ENCODE results near the gene ELL. TPM values are rescaled to one million over a fixed set of nuclear protein-coding genes. Genes with fewer than 3 reads are reported as not detected.

The ELL gene
- total RNA-seq, 1 donor from 2014 or later: 16.0 TPM

- peaks cover 30% of the 10 kb centered on the region for H3K4me1 ChIP-seq (ENCODE audit: insufficient read depth, low read length)
- H4K20me1 ChIP-seq (ENCODE audit: insufficient read depth, low read length): peaks cover 57% of the 10 kb centered on the region
- Mint-ChIP-seq H3K27ac (ENCODE audit: unreplicated experiment) (peak overlapping the region; percentile 18), H3K27me3 (ENCODE audit: low read depth, unreplicated experiment) (no peaks in the 10 kb centered on the region), H3K36me3 (ENCODE audit: low read depth, unreplicated experiment) (peaks cover 10% of the 10 kb centered on the region), H3K4me3 (ENCODE audit: unreplicated experiment) (no peak overlapping the region), H3K9me3 (ENCODE audit: unreplicated experiment) (no peaks in the 10 kb centered on the region), H3K4me1 (ENCODE audit: low read depth, unreplicated experiment) (peaks cover 23% of the 10 kb centered on the region)
- no peaks in the 10 kb centered on the region for H3K36me3 ChIP-seq (ENCODE audit: insufficient read depth, low read length)
- no peaks in the 10 kb centered on the region for H3K79me2 ChIP-seq (ENCODE audit: insufficient read depth, low read length)
- no peaks in the 10 kb centered on the region for H3K27me3 ChIP-seq (ENCODE audit: insufficient read depth, low read length)
- no peak overlapping the region for H3K27ac ChIP-seq (ENCODE audit: low read depth, low read length)
- H3K4me3 ChIP-seq (ENCODE audit: insufficient read depth, low read depth, low read length): no peak overlapping the region
- FAIRE-seq (no peak), DNase-seq (ENCODE audit: low read depth) (no peak)
- H2AFZ ChIP-seq (ENCODE audit: low read depth, low read length): no peak overlapping the region
- H3K9ac ChIP-seq (ENCODE audit: low read length): no peak overlapping the region
- H3K4me2 ChIP-seq (ENCODE audit: low read length): no peak overlapping the region
- no peaks in the 10 kb centered on the region for H3K9me3 ChIP-seq (ENCODE audit: insufficient read depth, low read depth, low read length)
- TF ChIP-seq CTCF (IDR thresholded peaks at IDR 0.05; ENCODE audit: insufficient read depth, low read depth, low read length) (no peak), EZH2 (IDR thresholded peaks at IDR 0.05; ENCODE audit: insufficient read depth, low read length) (no peak)
Observed at GRCh38 chr19:18440936-18441803, 80.7 kb downstream of the ELL start.

GRCh38 chr19:18440415-18440877 is 81.4 kb downstream of the ELL start:
- FAIRE-seq: no peak
- DNase-seq (ENCODE audit: low read depth): no peak
- Histone ChIP-seq H3K36me3 (ENCODE audit: insufficient read depth, low read length) (no peaks in the 10 kb centered on the region), H3K4me2 (ENCODE audit: low read length) (no peak overlapping the region), H2AFZ (ENCODE audit: low read depth, low read length) (no peak overlapping the region), H4K20me1 (ENCODE audit: insufficient read depth, low read length) (peaks cover 56% of the 10 kb centered on the region), H3K79me2 (ENCODE audit: insufficient read depth, low read length) (no peaks in the 10 kb centered on the region), H3K9ac (ENCODE audit: low read length) (no peak overlapping the region), H3K4me3 (ENCODE audit: insufficient read depth, low read depth, low read length) (no peak overlapping the region), H3K27ac (ENCODE audit: low read depth, low read length) (no peak overlapping the region), H3K4me1 (ENCODE audit: insufficient read depth, low read length) (peaks cover 30% of the 10 kb centered on the region), H3K27me3 (ENCODE audit: insufficient read depth, low read length) (no peaks in the 10 kb centered on the region), H3K9me3 (ENCODE audit: insufficient read depth, low read depth, low read length) (no peaks in the 10 kb centered on the region)
- H3K4me3 Mint-ChIP-seq (ENCODE audit: unreplicated experiment): peak overlapping the region; percentile 54
- no peaks in the 10 kb centered on the region for H3K27me3 Mint-ChIP-seq (ENCODE audit: low read depth, unreplicated experiment)
- no peaks in the 10 kb centered on the region for H3K9me3 Mint-ChIP-seq (ENCODE audit: unreplicated experiment)
- peaks cover 23% of the 10 kb centered on the region for H3K4me1 Mint-ChIP-seq (ENCODE audit: low read depth, unreplicated experiment)
- no peak overlapping the region for H3K27ac Mint-ChIP-seq (ENCODE audit: unreplicated experiment)
- TF ChIP-seq CTCF (IDR thresholded peaks at IDR 0.05; ENCODE audit: insufficient read depth, low read depth, low read length) (no peak), EZH2 (IDR thresholded peaks at IDR 0.05; ENCODE audit: insufficient read depth, low read length) (no peak)
- peaks cover 11% of the 10 kb centered on the region for H3K36me3 Mint-ChIP-seq (ENCODE audit: low read depth, unreplicated experiment)

GRCh38 chr19:18439910-18440237 is 82.0 kb downstream of the ELL start:
- no peak overlapping the region for H3K4me2 ChIP-seq (ENCODE audit: low read length)
- Mint-ChIP-seq H3K36me3 (ENCODE audit: low read depth, unreplicated experiment) (peaks cover 11% of the 10 kb centered on the region), H3K27me3 (ENCODE audit: low read depth, unreplicated experiment) (no peaks in the 10 kb centered on the region), H3K9me3 (ENCODE audit: unreplicated experiment) (no peaks in the 10 kb centered on the region), H3K4me1 (ENCODE audit: low read depth, unreplicated experiment) (peaks cover 23% of the 10 kb centered on the region), H3K27ac (ENCODE audit: unreplicated experiment) (peak overlapping the region; percentile 84), H3K4me3 (ENCODE audit: unreplicated experiment) (peak overlapping the region; percentile 70)
- no peak for FAIRE-seq
- no peaks in the 10 kb centered on the region for H3K27me3 ChIP-seq (ENCODE audit: insufficient read depth, low read length)
- no peak overlapping the region for H2AFZ ChIP-seq (ENCODE audit: low read depth, low read length)
- no peak overlapping the region for H3K9ac ChIP-seq (ENCODE audit: low read length)
- no peak overlapping the region for H3K27ac ChIP-seq (ENCODE audit: low read depth, low read length)
- no peaks in the 10 kb centered on the region for H3K36me3 ChIP-seq (ENCODE audit: insufficient read depth, low read length)
- no peaks in the 10 kb centered on the region for H3K9me3 ChIP-seq (ENCODE audit: insufficient read depth, low read depth, low read length)
- no peak overlapping the region for H3K4me3 ChIP-seq (ENCODE audit: insufficient read depth, low read depth, low read length)
- H3K4me1 ChIP-seq (ENCODE audit: insufficient read depth, low read length): peaks cover 30% of the 10 kb centered on the region
- DNase-seq (ENCODE audit: low read depth): no peak
- peaks cover 2% of the 10 kb centered on the region for H3K79me2 ChIP-seq (ENCODE audit: insufficient read depth, low read length)
- no peak for TF ChIP-seq EZH2 (IDR thresholded peaks at IDR 0.05; ENCODE audit: insufficient read depth, low read length)
- H4K20me1 ChIP-seq (ENCODE audit: insufficient read depth, low read length): peaks cover 56% of the 10 kb centered on the region
